Measurements from ENCODE around the gene NPHS1.

NPHS1 gene

DNA sequence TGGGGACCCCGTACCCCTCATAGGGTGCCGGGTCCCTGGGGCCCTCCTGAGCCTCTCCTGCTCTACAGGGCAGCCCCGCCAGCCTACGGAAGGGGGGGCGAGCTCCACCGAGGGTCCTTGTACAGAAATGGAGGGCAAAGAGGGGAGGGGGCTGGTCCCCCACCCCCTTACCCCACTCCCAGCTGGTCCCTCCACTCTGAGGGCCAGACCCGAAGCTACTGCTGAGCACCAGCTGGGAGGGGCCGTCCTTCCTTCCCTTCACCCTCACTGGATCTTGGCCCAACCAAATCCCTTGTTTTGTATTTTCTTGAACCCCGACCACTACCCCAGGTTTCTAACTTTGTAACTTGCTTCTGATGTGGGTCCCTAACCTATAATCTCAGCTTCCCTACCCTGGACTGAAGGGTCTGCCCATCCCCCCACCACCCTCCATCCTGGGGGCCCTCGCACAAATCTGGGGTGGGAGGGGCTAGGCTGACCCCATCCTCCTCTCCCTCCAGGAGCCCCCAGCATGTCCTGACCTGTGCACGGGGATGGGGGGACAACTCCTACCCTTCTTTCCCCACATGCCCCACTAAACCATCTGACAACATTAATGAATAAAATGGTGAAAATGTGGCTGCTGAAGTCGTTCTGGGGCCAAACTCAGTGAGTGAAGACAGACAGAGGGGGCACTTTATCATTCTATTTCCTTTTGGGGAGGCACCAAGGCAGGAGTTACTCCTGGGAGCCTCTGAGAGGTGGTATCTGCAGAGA, 63.9 kb downstream of the NPHS1 start:
- peaks cover 7 to 15% of the 10 kb centered on the region in 2 donors for H3K27me3 Mint-ChIP-seq
- H3K27ac Mint-ChIP-seq = no peak overlapping the region
- ATAC-seq (replicated peaks) = no peak
- peaks cover 2% of the 10 kb centered on the region in 2 donors for H3K4me1 Mint-ChIP-seq
- H3K4me3 Mint-ChIP-seq = no peak overlapping the region
- H3K36me3 Mint-ChIP-seq = no peaks in the 10 kb centered on the region
- no peaks in the 10 kb centered on the region for H3K9me3 Mint-ChIP-seq
- DNase-seq = no peak

- H3K4me3 Mint-ChIP-seq = no peak overlapping the region
- peaks cover 4% of the 10 kb centered on the region in 2 donors for H3K4me1 Mint-ChIP-seq
- H3K27me3 Mint-ChIP-seq = peaks cover 1 to 8% of the 10 kb centered on the region in 2 donors
- H3K9me3 Mint-ChIP-seq = no peaks in the 10 kb centered on the region
- no peaks in the 10 kb centered on the region for H3K36me3 Mint-ChIP-seq
- DNase-seq (no peak), ATAC-seq (replicated peaks) (no peak)
- no peak overlapping the region for H3K27ac Mint-ChIP-seq
These were observed 65.0 kb downstream of the NPHS1 start for GRCh38 chr19:35787227-35787799.

GRCh38 chr19:35786299-35787160, 65.8 kb downstream of the NPHS1 start:
- no peak for DNase-seq
- no peak for ATAC-seq (replicated peaks)
- no peaks in the 10 kb centered on the region for H3K9me3 Mint-ChIP-seq
- peaks cover 0 to 1% of the 10 kb centered on the region in 2 donors for H3K27me3 Mint-ChIP-seq
- H3K36me3 Mint-ChIP-seq = peaks cover 0 to under 1% of the 10 kb centered on the region in 2 donors
- no peak overlapping the region for H3K4me3 Mint-ChIP-seq
- no peak overlapping the region for H3K27ac Mint-ChIP-seq
- peaks cover 4% of the 10 kb centered on the region in 2 donors for H3K4me1 Mint-ChIP-seq

DNA sequence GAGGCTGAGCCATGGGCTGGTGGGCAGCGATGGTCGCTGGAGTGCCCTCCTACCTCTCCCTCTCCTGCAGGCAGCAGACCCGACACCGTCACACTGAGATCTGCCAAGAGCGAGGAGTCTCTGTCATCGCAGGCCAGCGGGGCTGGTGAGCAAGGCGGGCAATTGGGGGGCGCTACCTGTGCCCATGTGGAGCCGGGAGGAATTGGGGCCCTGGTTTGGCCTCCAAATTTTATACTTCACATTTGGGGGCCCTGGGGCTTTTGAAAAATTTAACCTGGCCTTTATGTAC, 67.0 kb downstream of the NPHS1 start:
- Mint-ChIP-seq H3K36me3 (peaks cover 0 to 5% of the 10 kb centered on the region in 2 donors), H3K4me3 (no peak overlapping the region), H3K27me3 (no peaks in the 10 kb centered on the region), H3K4me1 (peaks cover 4% of the 10 kb centered on the region in 2 donors), H3K27ac (no peak overlapping the region), H3K9me3 (no peaks in the 10 kb centered on the region)
- DNase-seq (no peak), ATAC-seq (replicated peaks) (no peak)

GRCh38 chr19:35784503-35785338, 67.6 kb downstream of the NPHS1 start:
- Mint-ChIP-seq H3K36me3 (peaks cover 0 to 5% of the 10 kb centered on the region in 2 donors), H3K9me3 (no peaks in the 10 kb centered on the region), H3K4me3 (no peak overlapping the region), H3K27ac (no peak overlapping the region), H3K4me1 (peaks cover 4% of the 10 kb centered on the region in 2 donors), H3K27me3 (no peaks in the 10 kb centered on the region)
- ATAC-seq (replicated peaks) = no peak
- no peak for DNase-seq

GRCh38 chr19:35783469-35784434, 68.6 kb downstream of the NPHS1 start:
- peaks cover 0 to 5% of the 10 kb centered on the region in 2 donors for H3K36me3 Mint-ChIP-seq
- peaks cover 4% of the 10 kb centered on the region in 2 donors for H3K4me1 Mint-ChIP-seq
- no peak overlapping the region for H3K4me3 Mint-ChIP-seq
- no peak overlapping the region for H3K27ac Mint-ChIP-seq
- no peaks in the 10 kb centered on the region for H3K9me3 Mint-ChIP-seq
- no peaks in the 10 kb centered on the region for H3K27me3 Mint-ChIP-seq
- ATAC-seq (replicated peaks) = no peak
- DNase-seq = no peak

- DNase-seq (no peak), ATAC-seq (replicated peaks) (no peak)
- peaks cover 0 to 5% of the 10 kb centered on the region in 2 donors for H3K36me3 Mint-ChIP-seq
- H3K27ac Mint-ChIP-seq = no peak overlapping the region
- no peaks in the 10 kb centered on the region for H3K27me3 Mint-ChIP-seq
- H3K9me3 Mint-ChIP-seq = no peaks in the 10 kb centered on the region
- peaks cover 2 to 4% of the 10 kb centered on the region in 2 donors for H3K4me1 Mint-ChIP-seq
- H3K4me3 Mint-ChIP-seq = no peak overlapping the region
These were observed 69.7 kb downstream of the NPHS1 start for GRCh38 chr19:35782589-35782988.

- Mint-ChIP-seq H3K27ac (no peak overlapping the region), H3K9me3 (no peaks in the 10 kb centered on the region), H3K36me3 (peaks cover 0 to 5% of the 10 kb centered on the region in 2 donors), H3K27me3 (no peaks in the 10 kb centered on the region), H3K4me1 (peaks cover 4% of the 10 kb centered on the region in 2 donors), H3K4me3 (no peak overlapping the region)
- DNase-seq = no peak
- no peak for ATAC-seq (replicated peaks)
These were observed 70.7 kb downstream of the NPHS1 start for GRCh38 chr19:35781650-35782049.

- no peak overlapping the region for H3K4me3 Mint-ChIP-seq
- DNase-seq (no peak), ATAC-seq (replicated peaks) (no peak)
- peaks cover 10 to 12% of the 10 kb centered on the region in 2 donors for H3K4me1 Mint-ChIP-seq
- H3K9me3 Mint-ChIP-seq = no peaks in the 10 kb centered on the region
- H3K27ac Mint-ChIP-seq = no peak overlapping the region
- H3K27me3 Mint-ChIP-seq = no peaks in the 10 kb centered on the region
- peaks cover 0 to 5% of the 10 kb centered on the region in 2 donors for H3K36me3 Mint-ChIP-seq
These were observed 71.6 kb downstream of the NPHS1 start for GRCh38 chr19:35780717-35781116.

- no peak for DNase-seq
- H3K27me3 Mint-ChIP-seq = no peaks in the 10 kb centered on the region
- H3K27ac Mint-ChIP-seq = no peak overlapping the region
- H3K9me3 Mint-ChIP-seq = no peaks in the 10 kb centered on the region
- peaks cover 0 to 5% of the 10 kb centered on the region in 2 donors for H3K36me3 Mint-ChIP-seq
- peaks cover 10 to 12% of the 10 kb centered on the region in 2 donors for H3K4me1 Mint-ChIP-seq
- H3K4me3 Mint-ChIP-seq = no peak overlapping the region
- no peak for ATAC-seq (replicated peaks)
These were observed 72.2 kb downstream of the NPHS1 start for GRCh38 chr19:35780058-35780457.

DNA sequence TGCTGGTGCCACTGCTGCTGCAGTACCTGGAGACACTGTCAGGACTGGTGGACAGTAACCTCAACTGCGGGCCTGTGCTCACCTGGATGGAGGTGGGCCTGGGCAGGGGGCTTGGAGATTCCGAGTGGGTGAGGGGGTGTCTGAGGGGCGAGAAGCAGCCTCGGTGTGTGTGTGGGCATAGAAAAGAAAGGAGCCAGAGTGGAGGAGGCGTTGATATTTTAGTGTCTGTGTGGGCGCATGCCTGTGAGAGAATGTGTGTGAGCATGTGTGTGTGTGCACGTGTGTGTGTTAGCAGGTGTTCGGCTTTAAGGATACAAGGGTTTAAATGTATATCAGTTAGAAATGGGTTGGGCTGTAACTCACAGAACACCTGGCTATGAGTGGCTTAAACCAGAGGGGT, 73.3 kb downstream of the NPHS1 start:
- H3K9me3 Mint-ChIP-seq = no peaks in the 10 kb centered on the region
- H3K4me1 Mint-ChIP-seq = peaks cover 12 to 15% of the 10 kb centered on the region in 2 donors
- ATAC-seq (replicated peaks) = no peak
- no peak for DNase-seq
- H3K36me3 Mint-ChIP-seq = peaks cover 0 to 5% of the 10 kb centered on the region in 2 donors
- no peak overlapping the region for H3K27ac Mint-ChIP-seq
- no peaks in the 10 kb centered on the region for H3K27me3 Mint-ChIP-seq
- H3K4me3 Mint-ChIP-seq = no peak overlapping the region

DNA sequence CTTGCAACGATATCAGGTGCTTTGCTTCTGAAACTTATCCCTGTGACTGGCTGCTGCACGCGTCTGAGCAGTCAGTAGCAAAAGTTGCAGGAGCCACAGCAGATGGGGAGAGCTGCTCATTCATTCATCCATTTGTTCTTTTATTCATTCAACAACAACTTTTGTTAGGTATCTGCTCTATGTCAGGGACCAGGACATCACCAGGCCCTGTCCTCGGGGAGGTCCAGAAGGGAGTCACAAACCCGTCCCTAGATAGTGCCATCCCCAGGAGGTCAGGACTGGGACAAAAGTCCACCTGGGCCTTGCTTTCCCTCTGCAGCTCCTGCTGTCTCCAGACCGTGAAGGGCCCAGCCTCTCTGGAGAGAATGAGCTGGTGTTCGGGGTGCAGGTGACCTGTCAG, 74.3 kb downstream of the NPHS1 start:
- Mint-ChIP-seq H3K36me3 (peaks cover 0 to 5% of the 10 kb centered on the region in 2 donors), H3K4me3 (no peak overlapping the region), H3K27me3 (no peaks in the 10 kb centered on the region), H3K4me1 (peaks cover 8 to 13% of the 10 kb centered on the region in 2 donors), H3K27ac (no peak overlapping the region), H3K9me3 (no peaks in the 10 kb centered on the region)
- ATAC-seq (replicated peaks) (no peak), DNase-seq (no peak)

All from stimulated activated naive B cell treated with anti-CD40 and anti-IgM and Interleukin-4, amounts not matched to agents 10 μg/mL and 1 μg/mL and 100 μg/mL, for 72 hours (primary cell).